OCI-LY3 (cell line): ENCODE measurements around the gene ZSCAN31.

ENCODE experiments used
- EZH2phosphoT487 ChIP-seq: fragments of 200-600 bp; shearing (Covaris generic); IDR thresholded peaks from 2 replicates; pipeline ENCODE4 v1.6.1; 2018; ENCODE audit warnings: antibody characterized with exemption, mixed run types, low read depth
- TF ChIP-seq, protein P1 (sequence below): fragments of 200-600, 300-600 bp; sonication (generic); IDR thresholded peaks from 2 replicates; pipeline ENCODE4 v1.5.1; 2014; ENCODE audit warnings: antibody characterized with exemption, low read length, low read depth

DNA sequence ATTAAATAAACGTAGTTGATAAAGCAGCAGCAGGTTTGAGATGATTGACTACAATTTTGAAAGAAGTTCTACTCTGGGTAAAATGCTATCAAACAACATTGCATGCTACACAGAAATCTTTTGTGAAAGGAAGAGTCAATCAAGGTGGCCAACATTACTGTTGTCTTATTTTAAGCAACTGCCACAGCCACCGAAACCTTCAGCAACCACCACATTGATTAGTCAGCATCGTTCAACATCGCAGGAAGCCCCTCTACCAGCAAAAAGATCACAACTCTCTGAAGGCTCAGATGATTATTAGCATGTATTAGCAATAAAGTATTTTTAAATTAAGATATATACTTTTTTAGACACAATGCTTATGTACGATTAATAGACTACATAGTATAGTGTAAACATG lies 40.6 kb downstream of the ZSCAN31 start:
- TF ChIP-seq, protein P1, sequence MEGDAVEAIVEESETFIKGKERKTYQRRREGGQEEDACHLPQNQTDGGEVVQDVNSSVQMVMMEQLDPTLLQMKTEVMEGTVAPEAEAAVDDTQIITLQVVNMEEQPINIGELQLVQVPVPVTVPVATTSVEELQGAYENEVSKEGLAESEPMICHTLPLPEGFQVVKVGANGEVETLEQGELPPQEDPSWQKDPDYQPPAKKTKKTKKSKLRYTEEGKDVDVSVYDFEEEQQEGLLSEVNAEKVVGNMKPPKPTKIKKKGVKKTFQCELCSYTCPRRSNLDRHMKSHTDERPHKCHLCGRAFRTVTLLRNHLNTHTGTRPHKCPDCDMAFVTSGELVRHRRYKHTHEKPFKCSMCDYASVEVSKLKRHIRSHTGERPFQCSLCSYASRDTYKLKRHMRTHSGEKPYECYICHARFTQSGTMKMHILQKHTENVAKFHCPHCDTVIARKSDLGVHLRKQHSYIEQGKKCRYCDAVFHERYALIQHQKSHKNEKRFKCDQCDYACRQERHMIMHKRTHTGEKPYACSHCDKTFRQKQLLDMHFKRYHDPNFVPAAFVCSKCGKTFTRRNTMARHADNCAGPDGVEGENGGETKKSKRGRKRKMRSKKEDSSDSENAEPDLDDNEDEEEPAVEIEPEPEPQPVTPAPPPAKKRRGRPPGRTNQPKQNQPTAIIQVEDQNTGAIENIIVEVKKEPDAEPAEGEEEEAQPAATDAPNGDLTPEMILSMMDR: no peak
- no peak for TF ChIP-seq EZH2phosphoT487
